Measurements from ENCODE around the gene MLH3.
A peak's percentile ranks its signal among the peaks of the same experiment; 100 is the strongest.

Gene MLH3

GRCh38 chr14:75083271-75083670 is 32.0 kb upstream of the MLH3 start:
- in situ Hi-C loops (cut with HindIII; ENCODE audit: low pct_ligation_motif_present, low sequenced_read_pairs), result no loop called here
- H3K4me3 ChIP-seq (ENCODE audit: low read depth, low read length), result no peak overlapping the region
- no peaks in the 10 kb centered on the region for H3K27me3 ChIP-seq (replicated peaks)
- no peak for DNase-seq
- no peak for TF ChIP-seq CTCF (IDR thresholded peaks at IDR 0.05; ENCODE audit: low read depth, low read length, missing control alignments)
- H3K27ac ChIP-seq, result no peak overlapping the region
- H3K36me3 ChIP-seq (replicated peaks), result peaks cover 34% of the 10 kb centered on the region

GRCh38 chr14:75081660-75082229 is 30.5 kb upstream of the MLH3 start:
- Histone ChIP-seq H3K27ac (no peak overlapping the region), H3K4me3 (ENCODE audit: low read depth, low read length) (no peak overlapping the region), H3K36me3 (replicated peaks) (peaks cover 19% of the 10 kb centered on the region), H3K27me3 (replicated peaks) (no peaks in the 10 kb centered on the region)
- in situ Hi-C loops (cut with HindIII; ENCODE audit: low pct_ligation_motif_present, low sequenced_read_pairs), result no loop called here
- no peak for DNase-seq
- TF ChIP-seq CTCF (IDR thresholded peaks at IDR 0.05; ENCODE audit: low read depth, low read length, missing control alignments), result no peak

- Histone ChIP-seq H3K4me3 (ENCODE audit: low read depth, low read length) (no peak overlapping the region), H3K27ac (no peak overlapping the region), H3K27me3 (replicated peaks) (no peaks in the 10 kb centered on the region), H3K36me3 (replicated peaks) (peaks cover 10% of the 10 kb centered on the region)
- TF ChIP-seq CTCF (IDR thresholded peaks at IDR 0.05; ENCODE audit: low read depth, low read length, missing control alignments), result no peak
- no peak for DNase-seq
- in situ Hi-C loops (cut with HindIII; ENCODE audit: low pct_ligation_motif_present, low sequenced_read_pairs), result no loop called here
These were observed 28.3 kb upstream of the MLH3 start for GRCh38 chr14:75079521-75079920.

GRCh38 chr14:75077794-75078193 is 26.5 kb upstream of the MLH3 start:
- DNase-seq, result no peak
- no peaks in the 10 kb centered on the region for H3K27me3 ChIP-seq (replicated peaks)
- TF ChIP-seq CTCF (IDR thresholded peaks at IDR 0.05; ENCODE audit: low read depth, low read length, missing control alignments), result no peak
- H3K27ac ChIP-seq, result no peak overlapping the region
- H3K4me3 ChIP-seq (ENCODE audit: low read depth, low read length), result no peak overlapping the region
- in situ Hi-C loops (cut with HindIII; ENCODE audit: low pct_ligation_motif_present, low sequenced_read_pairs), result no loop called here
- H3K36me3 ChIP-seq (replicated peaks), result no peaks in the 10 kb centered on the region

- TF ChIP-seq CTCF (IDR thresholded peaks at IDR 0.05; ENCODE audit: low read depth, low read length, missing control alignments), result no peak
- in situ Hi-C loops (cut with HindIII; ENCODE audit: low pct_ligation_motif_present, low sequenced_read_pairs), result no loop called here
- no peak overlapping the region for H3K27ac ChIP-seq
- DNase-seq, result no peak
- H3K36me3 ChIP-seq (replicated peaks), result no peaks in the 10 kb centered on the region
- no peaks in the 10 kb centered on the region for H3K27me3 ChIP-seq (replicated peaks)
- no peak overlapping the region for H3K4me3 ChIP-seq (ENCODE audit: low read depth, low read length)
These were observed 19.1 kb upstream of the MLH3 start for GRCh38 chr14:75070383-75070782.

GRCh38 chr14:75069811-75070145 is 18.5 kb upstream of the MLH3 start:
- Histone ChIP-seq H3K27ac (peak overlapping the region; percentile 75), H3K36me3 (replicated peaks) (no peaks in the 10 kb centered on the region), H3K4me3 (ENCODE audit: low read depth, low read length) (peak overlapping the region; percentile 71), H3K27me3 (replicated peaks) (no peaks in the 10 kb centered on the region)
- DNase-seq, result no peak
- in situ Hi-C loops (cut with HindIII; ENCODE audit: low pct_ligation_motif_present, low sequenced_read_pairs), result no loop called here
- TF ChIP-seq CTCF (IDR thresholded peaks at IDR 0.05; ENCODE audit: low read depth, low read length, missing control alignments), result no peak

Measured in brain microvascular endothelial cell (primary cell).